ENCODE measurements around the gene PACRG.

The PACRG gene

DNA sequence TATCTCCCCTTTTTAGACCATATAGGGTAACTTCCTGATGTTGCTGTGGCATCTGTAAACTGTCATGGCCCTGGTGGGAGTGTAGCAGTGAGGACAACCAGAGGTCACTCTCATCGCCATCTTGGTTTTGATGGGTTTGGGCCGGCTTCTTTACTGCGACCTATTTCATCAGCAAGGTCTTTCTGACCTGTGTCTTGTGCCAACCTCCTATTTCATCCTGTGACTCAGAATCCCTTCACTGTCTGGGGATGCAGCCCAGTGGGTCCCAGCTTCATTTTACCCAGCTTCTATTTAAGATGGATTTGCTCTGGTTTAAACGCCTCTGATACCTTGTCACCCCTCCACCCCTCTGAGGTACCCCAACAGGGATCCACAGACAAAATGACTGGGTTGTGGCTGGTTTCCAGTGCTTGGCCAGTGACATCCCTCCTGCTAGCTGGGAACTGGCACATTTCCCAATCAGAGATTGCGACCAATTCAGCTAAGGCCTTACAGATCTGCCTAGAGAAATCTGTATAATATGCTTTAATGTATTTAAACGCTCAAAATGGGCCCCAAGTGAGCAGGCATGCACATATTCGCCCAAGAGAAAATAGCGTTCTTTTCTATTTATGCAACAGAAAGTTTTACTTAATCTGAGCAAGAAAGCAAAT is 371.2 kb downstream of the PACRG start:
- no peak for DNase-seq

DNA sequence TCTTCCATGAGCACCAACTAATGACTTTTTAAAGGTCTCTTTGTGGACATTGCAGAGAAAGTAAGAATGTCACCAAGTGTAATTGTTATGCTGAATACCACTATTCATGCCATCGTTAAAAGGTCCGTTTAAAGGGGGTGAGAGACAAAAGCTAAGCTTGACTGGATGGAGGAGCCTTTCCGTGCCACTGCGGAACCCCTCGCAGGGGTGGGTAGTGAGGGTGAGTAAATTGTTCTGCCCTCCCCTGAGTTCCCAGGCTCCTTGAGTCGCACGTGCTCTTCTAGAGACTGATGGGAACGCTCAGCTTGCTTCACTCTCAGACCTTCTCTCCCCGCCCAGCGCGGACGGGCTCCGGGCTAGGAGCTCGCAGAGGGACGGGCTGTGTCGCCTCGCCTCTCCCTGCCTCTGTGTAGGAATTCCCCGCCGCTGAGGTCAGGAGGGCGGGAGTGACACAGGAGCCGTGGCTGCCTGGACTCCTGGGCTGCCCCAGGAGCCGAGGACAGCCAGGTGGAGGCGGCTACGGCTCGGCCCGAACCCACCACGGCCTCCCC is 371.9 kb downstream of the PACRG start:
- DNase-seq = no peak

DNA sequence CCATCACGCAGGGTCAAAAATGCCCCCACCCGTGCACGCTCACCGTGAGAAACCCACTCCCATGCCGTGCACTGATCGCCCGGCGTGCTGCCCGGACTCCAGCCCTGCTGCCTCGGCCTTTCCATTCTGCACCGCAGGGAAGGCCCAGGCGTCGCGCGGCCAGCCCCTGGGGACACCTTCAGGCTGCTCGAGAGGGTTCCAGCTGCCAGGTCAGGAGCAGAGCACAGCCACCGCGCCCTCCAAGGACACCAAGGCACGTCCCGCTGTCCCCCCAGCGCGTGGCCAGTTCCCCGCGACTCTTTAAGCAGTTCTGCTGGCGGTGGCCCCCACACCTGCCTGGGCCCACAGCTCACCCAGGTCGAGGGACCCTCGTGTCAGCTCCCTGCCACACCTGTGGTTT is 372.5 kb downstream of the PACRG start:
- no peak for DNase-seq

DNA sequence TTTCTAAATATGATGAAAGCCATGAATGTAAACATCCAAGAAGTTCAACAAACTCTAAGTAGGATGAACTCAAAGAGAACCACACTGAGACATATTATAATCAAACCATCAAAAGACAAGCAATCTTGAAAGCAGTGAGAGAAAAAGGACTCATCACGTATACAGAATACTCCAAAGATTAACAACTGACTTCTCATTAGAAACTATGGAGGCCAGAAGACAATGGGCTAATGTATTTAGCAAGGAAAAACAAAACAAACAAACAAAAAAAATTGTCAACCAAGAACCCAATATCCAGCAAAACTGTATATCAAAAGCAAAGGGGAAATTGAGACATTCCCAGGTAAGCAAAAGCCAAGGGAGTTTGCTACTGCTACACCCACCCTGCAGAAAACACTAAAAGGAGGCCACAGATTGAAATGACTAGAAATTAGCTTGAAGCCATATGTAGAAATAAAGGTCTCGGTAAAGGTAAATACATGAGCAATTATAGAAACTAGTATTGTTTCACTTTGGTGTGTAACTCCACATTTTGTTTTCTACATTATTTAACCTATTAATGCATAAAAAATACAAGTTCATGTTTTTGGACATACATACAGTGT is 385.7 kb downstream of the PACRG start:
- DNase-seq = no peak

DNA sequence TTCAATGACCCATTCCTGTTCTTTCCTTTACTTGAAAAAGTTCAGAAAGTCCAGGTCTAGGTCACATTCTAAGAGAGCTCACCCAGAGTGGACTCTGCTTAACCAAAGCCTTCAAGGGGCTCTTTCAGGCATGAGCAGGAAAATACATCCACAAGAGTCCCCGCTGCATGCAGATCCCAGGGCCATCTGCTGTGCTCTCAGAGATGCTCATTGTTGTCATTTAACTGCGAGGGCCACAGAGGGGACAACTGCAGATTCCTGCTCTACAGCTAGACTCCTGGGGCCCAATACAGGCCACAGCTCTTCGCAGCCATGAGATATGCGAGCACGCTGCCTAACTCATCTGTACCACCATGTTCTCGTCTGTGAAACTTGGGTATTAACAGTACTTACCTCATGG is 391.2 kb downstream of the PACRG start:
- DNase-seq = no peak

DNA sequence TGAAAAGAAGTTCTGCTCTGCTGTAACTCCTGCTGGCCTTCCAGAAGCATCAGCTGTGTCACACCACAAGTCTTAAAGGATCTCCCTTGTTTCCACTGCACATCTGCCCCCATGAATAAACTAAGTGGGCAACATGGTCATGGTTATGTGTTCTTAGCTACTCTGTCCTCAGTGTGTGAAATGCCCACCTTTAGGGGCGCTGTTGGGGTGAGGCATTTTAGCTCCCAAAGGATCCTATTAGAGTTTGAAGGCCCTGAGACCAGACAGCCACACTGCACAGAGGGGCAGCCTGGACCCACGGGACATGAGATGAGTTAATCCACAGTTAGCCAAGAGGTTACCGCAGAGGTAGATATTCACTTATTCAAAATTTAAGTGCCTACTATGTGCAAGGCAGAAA is 392.4 kb downstream of the PACRG start:
- DNase-seq = no peak

DNA sequence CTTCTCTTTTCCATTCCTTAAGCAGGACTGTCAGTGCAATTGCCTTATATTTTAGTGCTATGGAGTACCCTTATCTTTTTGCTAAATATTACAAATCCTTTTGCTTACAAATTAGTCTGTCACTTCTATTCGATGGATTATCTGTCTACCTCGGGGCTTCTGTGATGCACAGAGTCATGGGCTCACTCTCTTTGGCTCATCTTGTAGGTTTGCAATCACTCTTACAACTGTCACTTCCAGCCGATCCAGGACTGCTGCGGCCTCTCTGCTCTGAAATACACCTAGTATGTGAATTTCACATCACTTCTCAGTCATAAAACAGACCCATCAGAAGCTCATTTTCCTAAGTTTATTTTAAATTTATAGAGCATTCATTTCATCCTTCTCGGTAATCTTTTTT is 393.5 kb downstream of the PACRG start:
- DNase-seq = no peak

DNA sequence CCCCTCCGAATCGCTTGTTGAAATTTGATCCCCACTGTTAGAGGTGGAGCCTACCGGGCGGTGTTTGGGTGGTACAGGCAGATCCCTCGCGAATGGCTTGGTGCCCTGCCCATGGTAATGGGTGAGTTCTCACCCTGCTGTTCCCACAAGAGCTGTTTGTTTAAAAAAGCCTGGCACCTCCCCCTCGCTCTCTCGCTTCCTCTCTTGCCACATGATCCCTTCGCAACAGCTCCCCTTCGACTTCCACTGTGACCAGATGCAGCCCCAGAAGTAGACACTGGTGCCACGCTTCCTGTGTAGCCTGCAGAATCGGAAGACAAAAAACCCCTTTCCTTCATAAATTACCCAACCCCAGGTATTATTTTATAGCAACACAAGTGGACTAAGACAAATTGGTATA is 394.6 kb downstream of the PACRG start:
- no peak for DNase-seq

DNA sequence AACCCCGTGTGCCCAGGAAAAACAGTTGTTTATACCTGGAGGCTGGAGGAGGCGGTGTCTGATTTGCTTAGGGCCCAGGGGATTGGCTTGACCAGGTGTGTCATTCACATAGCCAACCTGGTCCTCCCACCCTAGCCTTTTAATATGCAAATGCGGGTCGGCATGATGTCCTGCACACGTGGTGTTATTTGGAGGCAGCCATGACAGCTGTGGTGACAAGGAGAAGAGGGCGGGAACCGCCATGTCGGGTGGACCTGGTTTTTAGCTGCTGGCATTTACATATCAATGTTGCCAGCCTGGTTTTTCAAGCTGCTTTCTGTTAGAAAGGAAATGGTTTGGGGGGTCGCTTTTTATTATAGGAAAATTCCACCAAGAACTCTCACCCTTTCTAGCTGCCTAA is 395.3 kb downstream of the PACRG start:
- DNase-seq = no peak

DNA sequence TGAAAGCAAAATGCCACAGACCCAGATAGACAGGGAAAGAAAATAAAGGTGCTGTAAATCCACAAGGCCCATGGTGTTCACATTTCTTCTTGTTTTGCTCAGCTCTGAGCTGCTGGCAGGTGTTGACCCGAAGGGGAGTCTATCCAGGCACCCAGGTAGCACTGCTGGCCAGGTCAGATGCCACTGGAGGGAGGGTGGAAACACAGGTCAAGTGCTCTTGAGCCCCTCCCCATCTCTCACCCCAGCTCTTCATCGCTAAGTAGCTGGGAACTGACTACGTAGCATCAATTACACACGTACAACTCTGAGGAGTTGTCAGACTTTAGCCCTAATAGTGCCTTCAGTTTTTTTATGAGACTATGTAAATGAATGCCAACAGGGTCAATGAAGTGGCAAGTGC is 399.0 kb downstream of the PACRG start:
- no peak for DNase-seq

DNA sequence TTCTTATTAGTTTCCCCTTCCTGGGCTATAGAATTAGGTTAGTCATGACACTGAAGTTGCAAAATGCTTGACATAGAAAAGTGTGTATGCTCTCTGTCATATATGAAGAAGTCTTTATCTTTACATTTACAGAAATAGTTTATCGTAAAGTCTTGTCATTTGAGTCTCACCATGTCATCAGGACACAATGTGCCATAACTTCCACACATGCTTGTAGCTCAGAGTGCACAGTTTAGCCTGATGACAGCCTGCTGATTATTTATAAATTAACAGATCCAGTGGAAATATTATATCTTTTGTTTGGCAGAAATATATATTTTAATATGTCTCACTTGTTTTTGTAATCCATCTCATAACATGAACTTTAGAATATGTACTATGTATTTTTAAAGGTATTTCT is 399.8 kb downstream of the PACRG start:
- DNase-seq = no peak

DNA sequence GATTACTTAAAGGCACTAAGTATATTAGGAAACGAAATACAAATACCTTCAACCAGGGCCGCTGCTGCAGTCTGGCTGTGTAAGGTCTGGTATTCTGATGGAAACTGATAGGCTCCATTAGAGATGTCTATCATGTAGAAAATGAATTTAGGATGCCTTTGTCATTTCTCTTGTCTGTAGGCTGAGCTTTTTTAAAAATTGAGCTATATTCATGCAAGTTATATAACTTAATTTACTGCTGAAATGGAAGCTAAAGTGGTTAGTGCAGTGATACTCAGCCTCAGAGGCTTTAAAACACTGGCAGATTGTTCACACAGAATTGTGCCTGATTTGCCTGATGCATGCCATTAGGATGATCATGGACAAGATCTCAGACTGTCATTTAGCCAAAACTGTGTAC is 400.6 kb downstream of the PACRG start:
- no peak for DNase-seq

DNA sequence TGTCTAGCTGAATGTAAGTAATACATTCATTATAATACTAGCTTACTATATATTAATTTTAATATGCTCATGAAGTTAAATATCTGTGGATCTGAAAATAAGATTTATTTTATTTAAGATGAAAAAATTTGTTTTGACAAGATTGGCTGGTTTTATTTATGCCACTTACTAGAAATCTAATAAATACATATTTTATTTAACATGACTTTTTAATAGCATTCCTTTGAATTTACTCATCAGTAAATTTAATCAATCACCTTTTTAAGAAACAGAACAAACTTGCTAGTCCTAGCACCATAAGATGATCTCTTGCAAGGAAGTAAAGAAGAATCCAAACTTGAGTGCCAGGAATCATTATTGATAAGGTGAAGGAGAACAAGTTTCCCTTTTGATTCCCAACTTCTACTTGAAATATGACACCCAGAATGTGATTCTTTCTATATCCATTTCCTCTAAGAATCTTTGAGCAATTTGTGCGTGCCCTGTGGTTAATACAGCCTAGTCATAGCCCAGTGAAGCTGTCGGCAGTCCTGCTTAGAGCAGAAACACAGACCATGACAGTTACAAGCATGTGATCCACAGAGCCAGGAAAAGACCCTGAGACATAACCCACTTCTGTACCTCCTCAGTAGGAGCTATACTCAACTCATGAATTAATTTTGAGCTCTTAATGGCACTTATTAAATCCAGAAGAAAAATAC is 404.4 kb downstream of the PACRG start:
- no peak for DNase-seq

DNA sequence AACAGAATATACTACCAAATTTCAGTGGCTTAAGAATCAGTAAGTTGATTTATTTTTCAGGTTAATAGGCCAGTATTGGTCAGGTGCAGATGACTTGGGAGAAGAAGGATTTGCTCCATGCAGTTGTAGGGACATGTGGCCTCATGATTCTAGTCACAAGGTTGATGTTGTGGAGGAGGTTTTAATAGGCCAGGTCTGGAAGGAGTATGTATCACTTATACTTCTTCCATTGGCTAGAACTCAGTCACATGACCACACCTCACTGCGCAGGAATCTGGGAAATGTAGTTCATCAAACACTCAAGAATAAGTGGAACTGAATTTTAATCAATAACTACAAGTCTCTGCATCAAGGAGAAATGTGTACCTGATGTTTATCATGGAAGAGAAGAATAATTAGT is 405.2 kb downstream of the PACRG start:
- DNase-seq = no peak

DNA sequence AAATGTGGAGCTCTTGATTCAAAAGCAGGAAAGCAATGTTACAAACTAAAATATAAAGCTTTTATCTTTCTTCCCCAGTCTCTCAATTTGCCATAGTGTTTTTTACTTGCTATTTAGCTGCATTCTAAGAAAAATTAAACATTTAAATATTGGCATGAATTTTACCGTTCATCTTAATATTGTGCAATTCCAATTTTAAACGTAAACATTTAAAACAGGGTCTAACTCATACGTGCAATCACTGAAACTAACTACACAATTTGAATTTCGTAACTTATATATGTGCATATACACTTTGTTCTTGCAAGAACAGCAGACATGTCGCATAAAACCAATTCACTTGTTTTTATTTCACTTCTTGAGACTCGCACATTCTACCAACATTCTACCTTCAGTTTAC is 405.9 kb downstream of the PACRG start:
- no peak for DNase-seq

DNA sequence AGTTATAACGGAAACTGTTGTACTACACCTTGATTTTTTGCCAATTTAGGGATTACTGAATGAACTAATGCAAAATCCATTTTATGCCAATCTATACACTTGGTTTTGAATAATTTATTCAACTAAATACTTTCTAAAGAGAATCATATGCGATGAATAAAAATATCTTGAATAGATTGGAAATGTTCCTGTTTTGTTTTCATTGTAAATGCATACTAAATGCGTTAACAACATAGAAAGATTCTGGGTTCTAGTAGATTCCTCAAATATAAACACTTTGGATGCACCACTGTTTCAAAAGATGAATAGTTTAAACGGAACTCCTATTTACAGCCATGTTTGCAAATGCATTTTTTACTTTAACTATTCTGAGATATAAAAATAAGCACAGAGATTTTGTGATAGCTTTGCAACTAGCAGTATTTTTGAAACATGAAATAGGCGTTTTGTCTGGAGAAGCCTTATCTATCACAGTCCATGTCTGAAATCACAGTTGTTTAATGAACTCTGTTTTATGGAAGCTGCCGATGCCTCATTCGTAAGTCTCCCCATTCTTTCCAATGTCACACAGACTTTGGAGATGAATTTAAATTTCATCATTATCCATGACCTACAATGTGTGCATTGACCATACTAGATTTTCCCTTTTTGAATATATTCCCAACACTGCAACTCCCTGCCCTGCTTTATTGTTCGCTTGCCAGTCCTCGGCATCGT is 409.1 kb downstream of the PACRG start:
- no peak for DNase-seq

DNA sequence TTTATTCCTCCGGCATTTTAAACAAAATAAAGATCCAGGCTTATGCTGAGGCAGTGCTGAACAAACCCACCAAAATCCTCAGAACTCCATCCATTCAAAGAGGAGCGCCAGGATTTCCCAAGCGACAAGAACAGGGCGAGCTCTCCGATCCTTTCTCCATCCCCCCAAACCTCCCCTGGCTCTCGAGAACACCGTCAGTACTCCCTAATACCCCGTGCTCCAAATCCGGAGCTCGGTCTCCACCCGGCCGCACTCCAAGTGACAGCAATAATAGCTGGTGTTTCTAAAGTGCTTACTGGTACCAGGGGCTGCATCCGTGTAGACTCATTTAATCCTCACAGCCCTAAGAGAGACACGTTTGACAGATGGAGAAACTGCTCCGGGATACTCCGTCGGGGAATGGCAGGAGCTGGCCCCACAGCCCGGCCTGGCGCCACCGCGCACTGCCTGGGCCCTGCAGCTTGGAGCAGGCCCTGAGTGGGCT is 409.7 kb downstream of the PACRG start:
- no peak for DNase-seq

DNA sequence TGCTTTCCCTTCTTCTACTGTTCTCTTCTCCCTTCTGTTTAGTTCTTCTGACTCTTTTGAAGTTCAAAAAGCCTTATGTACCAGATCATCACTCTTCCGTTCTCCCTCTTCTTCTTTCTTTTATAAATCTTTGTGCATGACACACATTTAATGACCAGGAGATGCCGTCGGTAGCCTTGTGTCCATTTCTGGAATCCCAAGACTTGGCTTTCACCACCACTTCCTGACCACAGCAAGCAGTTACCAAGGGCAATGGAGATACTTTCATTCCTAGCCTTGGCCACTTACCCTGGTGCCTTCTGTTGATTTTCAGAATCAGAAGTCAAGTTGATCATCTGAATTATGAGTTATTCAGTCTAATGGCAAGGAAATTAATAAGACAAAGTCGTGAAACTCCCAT is 418.3 kb downstream of the PACRG start:
- DNase-seq = no peak

DNA sequence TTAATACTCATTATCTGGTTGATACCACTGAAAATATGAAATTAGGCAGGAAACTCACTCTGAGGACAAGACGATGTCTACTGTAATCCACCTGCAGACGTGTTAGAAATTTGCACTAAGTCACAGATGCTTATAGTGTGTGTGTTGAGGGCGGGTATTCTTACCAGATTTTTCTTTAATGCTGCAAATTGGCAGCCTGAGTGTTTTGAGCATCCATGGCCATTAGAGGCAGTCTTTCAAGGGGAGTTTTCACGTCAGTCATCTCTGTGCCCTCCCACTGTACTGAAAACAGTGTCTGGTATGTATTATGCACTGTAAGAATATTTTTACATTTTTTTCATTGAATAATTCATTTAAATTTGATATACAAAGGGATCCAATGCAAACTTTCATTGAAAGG is 420.2 kb downstream of the PACRG start:
- no peak for DNase-seq

DNA sequence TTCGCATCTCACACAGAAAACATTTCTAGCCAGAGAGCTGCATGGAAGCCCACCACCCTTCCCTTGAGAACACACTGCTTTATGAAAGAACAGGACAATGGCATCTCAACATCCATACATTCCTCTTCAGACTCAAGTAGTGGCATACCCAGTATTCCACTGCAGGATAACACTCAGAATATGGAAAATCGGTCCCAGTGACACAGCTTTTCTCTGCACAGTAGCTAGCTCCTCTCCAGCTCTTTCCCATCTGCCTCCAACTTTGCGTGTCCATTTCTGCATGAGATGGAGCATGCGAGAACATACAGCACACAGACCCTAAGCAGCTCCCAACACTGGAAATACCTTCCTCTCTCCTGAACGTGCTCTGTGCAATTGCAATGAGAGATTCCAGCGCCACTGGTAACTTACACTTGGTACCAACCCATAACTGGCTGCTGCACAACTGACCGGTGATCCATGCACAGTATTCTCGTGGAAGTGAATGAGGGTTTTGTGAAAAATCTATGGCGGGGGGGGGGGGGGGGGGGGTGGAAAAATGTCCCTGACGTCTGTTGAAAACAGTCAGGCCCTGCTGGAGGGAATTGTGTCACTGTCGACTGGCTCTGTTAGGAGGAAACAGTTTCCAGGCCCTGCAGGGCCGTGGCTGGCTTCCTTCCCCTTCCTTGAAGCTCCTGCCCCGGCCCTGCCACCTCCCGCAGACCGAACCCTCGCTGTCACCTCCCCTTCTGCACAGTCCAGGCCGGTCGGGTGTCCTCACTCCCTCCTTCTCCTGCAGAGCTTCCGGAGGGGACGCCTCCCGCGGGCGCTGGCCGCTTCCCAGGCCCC is 420.9 kb downstream of the PACRG start:
- DNase-seq = no peak

DNA sequence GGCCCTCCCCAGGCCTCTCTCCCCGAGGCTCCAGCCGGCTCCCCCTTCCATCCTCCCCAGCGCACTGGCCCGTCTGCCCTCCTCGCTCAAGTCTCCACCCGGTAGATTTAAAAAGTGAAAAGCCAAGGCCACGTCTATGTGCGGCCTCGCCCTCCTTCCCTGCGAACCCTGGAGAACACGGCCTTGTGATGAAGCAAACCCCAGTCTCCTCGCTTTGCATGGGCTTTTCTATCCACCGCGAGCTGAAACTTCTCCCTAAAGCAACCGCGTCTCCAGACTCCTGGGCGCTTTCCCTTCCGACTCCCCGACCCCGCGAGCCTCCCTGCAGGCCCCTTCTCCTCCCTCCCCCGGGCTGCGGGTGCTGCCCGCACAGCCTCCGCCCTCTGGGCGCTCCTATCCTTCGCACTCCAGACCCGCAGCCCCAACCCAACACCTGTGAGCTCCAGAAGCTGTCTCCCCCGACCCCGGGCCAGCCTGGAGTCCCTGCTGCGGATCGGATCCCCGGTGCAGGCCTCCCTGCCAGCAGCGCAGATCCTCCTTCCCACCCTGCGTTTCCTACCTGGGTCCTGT is 421.6 kb downstream of the PACRG start:
- no peak for DNase-seq

DNA sequence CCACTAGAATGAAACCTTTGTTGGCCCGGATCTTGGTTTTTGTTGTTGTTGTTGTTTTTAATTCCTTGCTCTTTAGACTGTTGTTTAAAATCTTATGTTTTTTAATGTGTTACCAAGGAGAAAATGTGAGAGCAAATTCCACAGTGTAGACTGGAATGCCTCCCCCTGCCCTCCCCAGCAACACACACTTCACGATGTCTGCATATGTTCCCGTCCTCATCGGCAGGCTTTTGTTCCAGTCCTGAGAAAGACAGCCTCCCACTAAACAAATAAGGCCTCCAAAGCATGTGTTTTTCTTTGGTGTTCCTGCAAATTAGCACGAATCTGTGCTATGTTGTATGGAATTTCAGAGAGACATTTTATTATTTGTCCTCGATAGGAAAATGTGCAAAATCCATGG is 423.4 kb downstream of the PACRG start:
- DNase-seq = no peak

Data from NCI-H446 (cell line).